Measurements from ENCODE around the gene ISOC1. TPM values are rescaled to one million over a fixed set of nuclear protein-coding genes. Genes with fewer than 3 reads are reported as not detected.

The ISOC1 gene
- total RNA-seq, 6 experiments from 2014 or later, result 32.2 to 52.8 (median 44.4) TPM

- ATAC-seq, result no peak
- Histone ChIP-seq H3K27ac (no peak overlapping the region), H3K36me3 (peaks cover 0 to 7% (median 4%) of the 10 kb centered on the region in 4 donors), H3K27me3 (no peaks in the 10 kb centered on the region), H3K4me3 (no peak overlapping the region), H3K9me3 (no peaks in the 10 kb centered on the region), H3K4me1 (peaks cover 0 to 35% (median 9%) of the 10 kb centered on the region in 4 donors)
- DNase-seq, result no peak
- no peak for TF ChIP-seq POLR2A (IDR thresholded peaks at IDR 0.05)
- TF ChIP-seq CTCF (IDR thresholded peaks at IDR 0.05), result no peak
- intact Hi-C loops (cut with DNase I), result no loop called here
These were observed 8.8 kb downstream of the ISOC1 start for GRCh38 chr5:129103397-129103796.

- Histone ChIP-seq H3K27me3 (no peaks in the 10 kb centered on the region), H3K4me1 (peaks cover 0 to 20% (median 1%) of the 10 kb centered on the region in 4 donors), H3K27ac (no peak overlapping the region), H3K9me3 (no peaks in the 10 kb centered on the region), H3K36me3 (peaks cover 0 to 7% (median 4%) of the 10 kb centered on the region in 4 donors), H3K4me3 (no peak overlapping the region)
- no peak for TF ChIP-seq CTCF (IDR thresholded peaks at IDR 0.05)
- no peak for TF ChIP-seq POLR2A (IDR thresholded peaks at IDR 0.05)
- ATAC-seq, result no peak
- WGBS (ENCODE audit: insufficient coverage, low coverage, low lambda C conversion rate, missing lambda C conversion rate), result 95% methylated on average over 5 of the region's 5 CpGs
- no peak for DNase-seq
- intact Hi-C loops (cut with DNase I), result no loop called here
These were observed 10.4 kb downstream of the ISOC1 start for GRCh38 chr5:129104915-129105455.

- 63% methylated on average over 1 of the region's 1 CpG for WGBS (ENCODE audit: insufficient coverage, low coverage, low lambda C conversion rate, missing lambda C conversion rate)
- Histone ChIP-seq H3K4me1 (peaks cover 0 to 10% (median 0%) of the 10 kb centered on the region in 4 donors), H3K36me3 (peaks cover 0 to 7% (median 4%) of the 10 kb centered on the region in 4 donors), H3K9me3 (no peaks in the 10 kb centered on the region), H3K4me3 (no peak overlapping the region), H3K27me3 (no peaks in the 10 kb centered on the region), H3K27ac (no peak overlapping the region)
- ATAC-seq, result peak in 3 of 4 donors; percentile 40 to 67 (median 60)
- TF ChIP-seq POLR2A (IDR thresholded peaks at IDR 0.05), result no peak
- no peak for TF ChIP-seq CTCF (IDR thresholded peaks at IDR 0.05)
- DNase-seq, result no peak
- intact Hi-C loops (cut with DNase I), result no loop called here
These were observed 13.1 kb downstream of the ISOC1 start for GRCh38 chr5:129107637-129108036.

- peak in 3 of 4 donors; percentile 28 to 42 (median 33) for ATAC-seq
- TF ChIP-seq CTCF (IDR thresholded peaks at IDR 0.05) (no peak), POLR2A (IDR thresholded peaks at IDR 0.05) (no peak)
- 91% methylated on average over 3 of the region's 3 CpGs for WGBS (ENCODE audit: insufficient coverage, low coverage, low lambda C conversion rate, missing lambda C conversion rate)
These were observed 16.2 kb downstream of the ISOC1 start for GRCh38 chr5:129110742-129111141.

More at GRCh38 chr5:129110742-129111141, 16.2 kb downstream of the ISOC1 start:
- intact Hi-C loops (cut with DNase I), result no loop called here
- no peak for DNase-seq
- H3K27me3 ChIP-seq, result no peaks in the 10 kb centered on the region
- no peaks in the 10 kb centered on the region for H3K9me3 ChIP-seq
- no peak overlapping the region for H3K27ac ChIP-seq
- H3K36me3 ChIP-seq, result peaks cover 0 to 7% (median under 1%) of the 10 kb centered on the region in 4 donors
- peaks cover 0 to 17% (median 4%) of the 10 kb centered on the region in 4 donors for H3K4me1 ChIP-seq
- no peak overlapping the region for H3K4me3 ChIP-seq
